ENCODE data around the gene RERE. TPM values are rescaled to one million over a fixed set of nuclear protein-coding genes. Genes with fewer than 3 reads are reported as not detected.

RERE gene
- total RNA-seq, 1 experiment from 2014 or later = 55.2 TPM

DNA sequence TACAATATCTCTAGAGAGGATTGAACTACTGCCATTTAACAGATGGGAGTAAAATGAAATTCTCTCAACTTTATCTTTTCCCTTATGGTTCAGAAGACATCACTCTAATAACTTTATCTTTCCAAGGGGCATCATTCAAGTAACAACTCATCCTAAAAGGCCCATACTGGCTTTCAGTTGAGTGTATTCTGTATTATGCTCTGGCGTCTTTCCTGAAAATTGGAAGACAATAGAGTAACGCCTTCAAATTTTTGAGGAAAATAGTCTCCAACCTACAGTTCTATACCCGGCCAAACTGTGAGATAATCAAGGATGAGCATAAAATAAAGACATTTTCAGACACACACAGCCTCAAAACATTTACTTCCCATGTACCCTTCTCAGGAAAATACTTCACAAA, 103.3 kb downstream of the RERE start:
- no peaks in the 10 kb centered on the region for H3K79me2 ChIP-seq (ENCODE audit: low read length)
- H3K36me3 ChIP-seq (ENCODE audit: insufficient read depth, low read length) = no peaks in the 10 kb centered on the region
- H3K27me3 ChIP-seq (ENCODE audit: low read length) = no peaks in the 10 kb centered on the region
- H3K9me2 ChIP-seq (replicated peaks; ENCODE audit: insufficient read depth, low read length) = no peaks in the 10 kb centered on the region
- no peaks in the 10 kb centered on the region for H3K9me3 ChIP-seq (ENCODE audit: low read length)
- H3K4me2 ChIP-seq (ENCODE audit: low read depth, low read length, poor library complexity, severe bottlenecking) = no peak overlapping the region
- no peak overlapping the region for H3K4me3 ChIP-seq (ENCODE audit: low read length)
- no peak overlapping the region for H3K27ac ChIP-seq (ENCODE audit: low read length)
- peaks cover under 1% of the 10 kb centered on the region; the same call in 1 of the 2 replicates for H3K4me1 ChIP-seq (ENCODE audit: low read length)
- no peak for DNase-seq
- H2AFZ ChIP-seq (ENCODE audit: low read length) = no peak overlapping the region
- H3K9ac ChIP-seq (ENCODE audit: low read length) = no peak overlapping the region
- peaks cover 30% of the 10 kb centered on the region for H4K20me1 ChIP-seq (ENCODE audit: insufficient read depth, low read depth, low read length)

GRCh38 chr1:8712413-8713231, 104.8 kb downstream of the RERE start:
- Histone ChIP-seq H3K9me3 (ENCODE audit: low read length) (no peaks in the 10 kb centered on the region), H2AFZ (ENCODE audit: low read length) (no peak overlapping the region), H3K27ac (ENCODE audit: low read length) (no peak overlapping the region), H3K4me1 (ENCODE audit: low read length) (no peaks in the 10 kb centered on the region), H3K4me2 (ENCODE audit: low read depth, low read length, poor library complexity, severe bottlenecking) (no peak overlapping the region), H3K36me3 (ENCODE audit: insufficient read depth, low read length) (no peaks in the 10 kb centered on the region), H4K20me1 (ENCODE audit: insufficient read depth, low read depth, low read length) (peaks cover 15% of the 10 kb centered on the region), H3K4me3 (ENCODE audit: low read length) (no peak overlapping the region), H3K9ac (ENCODE audit: low read length) (no peak overlapping the region), H3K79me2 (ENCODE audit: low read length) (no peaks in the 10 kb centered on the region), H3K9me2 (replicated peaks; ENCODE audit: insufficient read depth, low read length) (no peaks in the 10 kb centered on the region), H3K27me3 (ENCODE audit: low read length) (no peaks in the 10 kb centered on the region)
- no peak for DNase-seq

GRCh38 chr1:8711873-8712412, 105.5 kb downstream of the RERE start:
- Histone ChIP-seq H3K79me2 (ENCODE audit: low read length) (no peaks in the 10 kb centered on the region), H3K9ac (ENCODE audit: low read length) (no peak overlapping the region), H3K4me2 (ENCODE audit: low read depth, low read length, poor library complexity, severe bottlenecking) (no peak overlapping the region), H4K20me1 (ENCODE audit: insufficient read depth, low read depth, low read length) (peaks cover 13% of the 10 kb centered on the region), H2AFZ (ENCODE audit: low read length) (no peak overlapping the region), H3K9me3 (ENCODE audit: low read length) (no peaks in the 10 kb centered on the region), H3K9me2 (replicated peaks; ENCODE audit: insufficient read depth, low read length) (no peaks in the 10 kb centered on the region), H3K4me3 (ENCODE audit: low read length) (no peak overlapping the region), H3K27me3 (ENCODE audit: low read length) (no peaks in the 10 kb centered on the region), H3K4me1 (ENCODE audit: low read length) (no peaks in the 10 kb centered on the region), H3K27ac (ENCODE audit: low read length) (no peak overlapping the region), H3K36me3 (ENCODE audit: insufficient read depth, low read length) (no peaks in the 10 kb centered on the region)
- no peak for DNase-seq

GRCh38 chr1:8711151-8711550, 106.3 kb downstream of the RERE start:
- H3K4me1 ChIP-seq (ENCODE audit: low read length) = no peaks in the 10 kb centered on the region
- no peak overlapping the region for H3K4me3 ChIP-seq (ENCODE audit: low read length)
- H3K27ac ChIP-seq (ENCODE audit: low read length) = no peak overlapping the region
- H2AFZ ChIP-seq (ENCODE audit: low read length) = no peak overlapping the region
- H3K79me2 ChIP-seq (ENCODE audit: low read length) = no peaks in the 10 kb centered on the region
- peaks cover 13% of the 10 kb centered on the region for H4K20me1 ChIP-seq (ENCODE audit: insufficient read depth, low read depth, low read length)
- no peaks in the 10 kb centered on the region for H3K9me3 ChIP-seq (ENCODE audit: low read length)
- no peaks in the 10 kb centered on the region for H3K9me2 ChIP-seq (replicated peaks; ENCODE audit: insufficient read depth, low read length)
- DNase-seq = no peak
- no peak overlapping the region for H3K9ac ChIP-seq (ENCODE audit: low read length)
- H3K4me2 ChIP-seq (ENCODE audit: low read depth, low read length, poor library complexity, severe bottlenecking) = no peak overlapping the region
- H3K27me3 ChIP-seq (ENCODE audit: low read length) = no peaks in the 10 kb centered on the region
- H3K36me3 ChIP-seq (ENCODE audit: insufficient read depth, low read length) = no peaks in the 10 kb centered on the region

GRCh38 chr1:8708259-8708658, 109.2 kb downstream of the RERE start:
- H3K27me3 ChIP-seq (ENCODE audit: low read length) = no peaks in the 10 kb centered on the region
- H3K27ac ChIP-seq (ENCODE audit: low read length) = no peak overlapping the region
- no peak overlapping the region for H3K4me3 ChIP-seq (ENCODE audit: low read length)
- H3K9me3 ChIP-seq (ENCODE audit: low read length) = no peaks in the 10 kb centered on the region
- DNase-seq = no peak
- no peaks in the 10 kb centered on the region for H3K9me2 ChIP-seq (replicated peaks; ENCODE audit: insufficient read depth, low read length)
- no peaks in the 10 kb centered on the region for H3K36me3 ChIP-seq (ENCODE audit: insufficient read depth, low read length)
- peaks cover 4% of the 10 kb centered on the region for H3K4me1 ChIP-seq (ENCODE audit: low read length)
- no peaks in the 10 kb centered on the region for H3K79me2 ChIP-seq (ENCODE audit: low read length)
- no peak overlapping the region for H3K9ac ChIP-seq (ENCODE audit: low read length)
- peaks cover 35% of the 10 kb centered on the region for H4K20me1 ChIP-seq (ENCODE audit: insufficient read depth, low read depth, low read length)
- H2AFZ ChIP-seq (ENCODE audit: low read length) = no peak overlapping the region
- H3K4me2 ChIP-seq (ENCODE audit: low read depth, low read length, poor library complexity, severe bottlenecking) = no peak overlapping the region

GRCh38 chr1:8706995-8707396, 110.4 kb downstream of the RERE start:
- Histone ChIP-seq H3K27me3 (ENCODE audit: low read length) (peaks cover 4% of the 10 kb centered on the region; the same call in 1 of the 2 replicates), H3K9me3 (ENCODE audit: low read length) (no peaks in the 10 kb centered on the region), H3K36me3 (ENCODE audit: insufficient read depth, low read length) (no peaks in the 10 kb centered on the region), H3K4me1 (ENCODE audit: low read length) (peaks cover 8% of the 10 kb centered on the region), H3K9me2 (replicated peaks; ENCODE audit: insufficient read depth, low read length) (no peaks in the 10 kb centered on the region), H3K4me3 (ENCODE audit: low read length) (no peak overlapping the region), H4K20me1 (ENCODE audit: insufficient read depth, low read depth, low read length) (peaks cover 43% of the 10 kb centered on the region), H3K79me2 (ENCODE audit: low read length) (no peaks in the 10 kb centered on the region), H3K27ac (ENCODE audit: low read length) (no peak overlapping the region), H3K9ac (ENCODE audit: low read length) (no peak overlapping the region), H2AFZ (ENCODE audit: low read length) (no peak overlapping the region), H3K4me2 (ENCODE audit: low read depth, low read length, poor library complexity, severe bottlenecking) (no peak overlapping the region)
- no peak for DNase-seq

DNA sequence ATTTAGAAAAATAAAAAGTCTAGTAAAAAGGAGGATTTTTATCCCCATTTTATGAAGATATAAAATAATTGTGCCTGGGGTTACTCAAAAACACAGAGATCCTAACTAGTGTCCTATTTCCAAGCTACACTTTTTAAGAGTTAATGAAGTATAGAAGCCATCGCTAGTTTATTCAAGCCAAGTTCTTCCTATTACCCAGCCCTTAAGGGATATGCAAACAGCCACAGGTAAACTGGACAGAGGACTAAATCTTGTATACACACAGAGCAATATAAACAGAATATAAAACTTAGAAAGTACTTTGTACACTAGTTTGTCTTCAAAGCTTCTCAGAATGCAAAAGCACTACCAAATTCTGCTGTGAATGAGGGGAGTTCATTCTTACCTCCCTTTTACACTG, 111.1 kb downstream of the RERE start:
- H3K9ac ChIP-seq (ENCODE audit: low read length) = no peak overlapping the region
- H3K36me3 ChIP-seq (ENCODE audit: insufficient read depth, low read length) = no peaks in the 10 kb centered on the region
- no peaks in the 10 kb centered on the region for H3K79me2 ChIP-seq (ENCODE audit: low read length)
- H2AFZ ChIP-seq (ENCODE audit: low read length) = no peak overlapping the region
- H4K20me1 ChIP-seq (ENCODE audit: insufficient read depth, low read depth, low read length) = peaks cover 47% of the 10 kb centered on the region
- H3K27ac ChIP-seq (ENCODE audit: low read length) = no peak overlapping the region
- no peak overlapping the region for H3K4me2 ChIP-seq (ENCODE audit: low read depth, low read length, poor library complexity, severe bottlenecking)
- H3K9me3 ChIP-seq (ENCODE audit: low read length) = no peaks in the 10 kb centered on the region
- peaks cover 8% of the 10 kb centered on the region for H3K4me1 ChIP-seq (ENCODE audit: low read length)
- no peaks in the 10 kb centered on the region for H3K9me2 ChIP-seq (replicated peaks; ENCODE audit: insufficient read depth, low read length)
- H3K27me3 ChIP-seq (ENCODE audit: low read length) = peaks cover 4% of the 10 kb centered on the region; the same call in 1 of the 2 replicates
- DNase-seq = no peak
- H3K4me3 ChIP-seq (ENCODE audit: low read length) = no peak overlapping the region

GRCh38 chr1:8704866-8705506, 112.5 kb downstream of the RERE start:
- no peak for DNase-seq
- no peaks in the 10 kb centered on the region for H3K36me3 ChIP-seq (ENCODE audit: insufficient read depth, low read length)
- no peak overlapping the region for H3K4me2 ChIP-seq (ENCODE audit: low read depth, low read length, poor library complexity, severe bottlenecking)
- H2AFZ ChIP-seq (ENCODE audit: low read length) = no peak overlapping the region
- peaks cover 8% of the 10 kb centered on the region for H3K4me1 ChIP-seq (ENCODE audit: low read length)
- no peaks in the 10 kb centered on the region for H3K79me2 ChIP-seq (ENCODE audit: low read length)
- peaks cover 4% of the 10 kb centered on the region; the same call in 1 of the 2 replicates for H3K27me3 ChIP-seq (ENCODE audit: low read length)
- H3K4me3 ChIP-seq (ENCODE audit: low read length) = no peak overlapping the region
- peaks cover 56% of the 10 kb centered on the region for H4K20me1 ChIP-seq (ENCODE audit: insufficient read depth, low read depth, low read length)
- no peak overlapping the region for H3K27ac ChIP-seq (ENCODE audit: low read length)
- H3K9me2 ChIP-seq (replicated peaks; ENCODE audit: insufficient read depth, low read length) = no peaks in the 10 kb centered on the region
- no peak overlapping the region for H3K9ac ChIP-seq (ENCODE audit: low read length)
- no peaks in the 10 kb centered on the region for H3K9me3 ChIP-seq (ENCODE audit: low read length)

All from Karpas-422 (cell line).